CD4-positive, alpha-beta T cell treated with Interleukin-1 beta for 1 hour (primary cell): ENCODE data around the gene MFAP2.

Experiments
- DNase-seq, 2 donors: peaks; one replicate each; pipeline ENCODE4 v3.0.0-alpha.2; 2020 to 2022

Gene MFAP2

DNA sequence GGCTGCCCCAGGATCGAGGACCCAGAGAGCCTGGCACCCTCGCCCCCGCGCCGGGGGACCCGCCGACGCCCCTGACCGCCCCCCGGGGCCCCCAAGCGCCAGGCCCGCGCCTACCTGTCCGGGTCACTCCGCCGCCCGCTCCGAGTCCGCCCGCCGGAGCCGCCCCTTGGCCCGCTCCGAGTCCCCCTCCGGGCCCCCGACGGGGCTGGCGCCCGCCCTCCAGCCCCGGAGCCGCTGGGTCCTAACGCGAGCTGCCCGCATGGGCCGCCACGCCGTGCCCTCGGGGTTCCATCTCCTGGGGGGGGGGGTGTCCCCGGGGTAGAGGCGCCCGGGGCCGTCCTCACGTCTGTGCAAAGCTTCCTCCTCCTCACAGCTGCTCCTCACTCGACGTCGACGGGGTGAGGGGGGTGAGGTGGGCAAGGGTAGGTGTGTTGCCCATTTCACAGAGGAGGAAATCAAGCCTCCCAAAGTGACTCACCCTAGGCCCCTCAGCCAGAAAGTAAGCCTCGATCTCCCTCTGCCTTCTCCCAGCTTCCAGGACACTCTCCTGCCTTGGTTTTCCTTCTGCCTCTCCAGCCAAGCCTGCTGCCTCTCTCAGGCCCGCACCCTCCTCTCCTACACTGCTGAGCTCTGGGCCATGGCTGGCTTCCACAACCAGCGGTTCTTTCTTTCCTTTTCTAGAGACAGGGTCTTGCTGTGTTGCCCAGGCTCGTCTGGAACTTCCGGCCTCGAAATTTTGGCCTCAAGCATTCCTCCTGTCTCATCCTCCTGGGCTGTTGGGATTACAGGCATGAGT is at the start of gene MFAP2:
MFAP2 (minus strand) TSS at position 148 of the 796 bp plus-strand sequence. CDS start 2,347 bp downstream, outside the sequence.
- DNase-seq = no peak

DNA sequence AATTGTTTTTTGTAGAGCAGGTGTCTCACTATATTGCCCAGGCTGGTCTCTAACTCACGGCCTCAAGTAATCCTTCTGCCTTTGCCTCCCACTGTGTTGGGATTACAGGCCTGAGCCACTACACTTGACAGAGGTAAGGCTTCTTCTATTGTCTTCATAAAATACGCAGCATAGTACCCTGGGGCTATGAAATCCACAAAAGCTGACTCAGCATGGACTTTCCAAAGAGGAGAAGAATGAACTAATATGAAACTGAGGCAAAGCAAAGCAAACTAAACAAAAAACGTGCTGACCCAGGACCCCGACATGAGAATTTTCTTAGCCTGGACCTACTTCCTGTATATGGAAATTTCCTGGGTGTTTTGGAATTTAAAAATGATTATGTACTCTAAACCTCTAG is 49.8 kb upstream of the MFAP2 start:
- DNase-seq = no peak

GRCh38 chr1:17028662-17029188 is 48.3 kb upstream of the MFAP2 start:
- no peak for DNase-seq

DNA sequence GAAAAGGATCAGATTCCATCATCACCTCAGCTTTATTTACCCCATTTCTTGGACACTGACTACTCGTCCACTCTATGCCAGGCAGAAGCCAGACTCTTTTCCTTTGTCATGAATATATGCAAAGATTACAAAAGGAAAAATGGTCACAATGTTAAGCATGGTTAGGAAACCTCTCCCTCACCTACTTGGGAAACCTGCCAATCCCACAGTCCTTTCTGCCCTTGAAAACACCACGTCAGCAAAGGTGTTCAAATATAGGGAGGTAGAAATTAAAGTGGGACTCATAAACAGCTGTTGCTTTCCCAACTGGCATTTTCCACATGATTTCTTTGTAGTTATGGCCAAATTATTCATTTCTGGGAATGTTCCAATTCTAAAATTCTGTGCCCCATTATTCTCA is 47.5 kb upstream of the MFAP2 start:
- DNase-seq = no peak

DNA sequence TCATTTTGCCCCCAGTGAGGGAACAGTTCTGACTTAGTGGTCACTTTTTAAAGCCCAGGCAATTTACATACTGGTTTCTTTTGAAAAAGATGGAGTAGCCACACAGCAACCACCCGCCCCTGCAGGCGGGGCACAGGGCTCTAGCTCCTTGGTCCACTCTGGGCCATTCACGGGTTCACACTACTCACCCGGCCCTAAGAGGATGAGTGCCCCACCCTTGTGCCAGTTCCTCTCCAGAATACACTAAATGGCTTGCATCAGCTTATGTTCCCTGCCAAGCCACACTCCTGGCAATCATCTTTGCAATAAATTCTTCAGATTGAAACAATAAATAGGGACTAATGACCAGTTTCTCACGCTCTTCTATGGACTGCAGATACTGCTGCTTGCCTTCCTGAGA is 47.0 kb upstream of the MFAP2 start:
- no peak for DNase-seq

DNA sequence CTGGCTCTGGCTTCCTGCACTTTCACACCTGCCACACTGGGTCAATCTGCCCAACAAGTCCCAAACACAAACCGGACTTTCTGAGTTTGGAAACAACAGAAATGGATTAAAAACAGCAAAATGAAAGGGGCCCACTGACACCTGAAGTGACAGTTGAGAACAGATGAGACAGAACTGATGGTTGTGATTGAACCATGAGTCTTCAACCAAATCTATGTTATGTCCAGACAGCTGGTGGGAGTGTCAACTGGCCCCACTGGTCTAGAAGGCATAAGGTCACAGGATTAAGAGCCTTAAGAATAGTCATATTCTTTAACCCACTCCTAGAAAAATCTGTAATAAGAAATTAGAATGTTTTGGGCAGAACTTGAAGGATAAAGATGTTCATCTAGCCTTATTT is 44.3 kb upstream of the MFAP2 start:
- no peak for DNase-seq

- no peak for DNase-seq
These were observed 43.2 kb upstream of the MFAP2 start for GRCh38 chr1:17023573-17023972.

- DNase-seq = no peak
These were observed 42.7 kb upstream of the MFAP2 start for GRCh38 chr1:17023102-17023501.

DNA sequence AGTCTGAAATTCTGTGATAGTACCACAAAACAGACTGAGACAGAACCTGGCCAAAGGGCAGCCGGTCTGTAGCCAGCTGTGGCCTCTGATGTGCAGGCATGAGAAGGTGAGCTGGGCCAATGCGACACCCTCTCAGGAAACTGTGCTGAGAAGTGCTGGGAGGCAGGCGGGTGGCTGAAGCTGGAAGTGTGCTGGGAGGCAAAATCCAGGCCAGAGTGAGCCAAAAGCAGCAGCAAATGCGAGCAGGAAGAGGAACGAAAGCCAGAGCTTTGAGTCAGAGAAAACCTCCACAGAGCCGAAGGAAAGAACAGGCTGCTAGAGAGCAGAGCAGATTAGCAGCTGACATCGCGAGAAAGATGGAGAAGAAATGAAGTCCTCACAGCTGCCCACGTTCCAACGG is 41.5 kb upstream of the MFAP2 start:
- no peak for DNase-seq

DNA sequence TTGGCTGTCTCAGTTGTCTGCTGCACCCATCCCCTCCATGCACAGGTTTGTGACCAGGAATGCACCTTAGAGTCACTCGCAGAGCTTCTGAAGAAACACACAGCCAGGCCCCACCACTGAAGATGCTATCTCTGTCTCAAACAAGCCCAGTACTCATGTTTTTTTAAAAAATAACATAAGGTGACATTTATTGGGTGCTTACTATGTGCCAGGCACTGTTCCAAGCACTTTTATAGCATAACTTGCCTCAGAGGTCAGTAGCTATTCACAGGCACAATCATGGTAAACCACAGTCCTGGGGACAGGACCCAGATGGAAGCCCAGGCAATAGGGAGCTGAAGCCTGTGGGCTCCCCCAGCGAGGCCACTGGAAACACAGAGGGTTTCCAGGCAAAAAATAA is 40.1 kb upstream of the MFAP2 start:
- no peak for DNase-seq

GRCh38 chr1:17018849-17019248 is 38.4 kb upstream of the MFAP2 start:
- no peak for DNase-seq

DNA sequence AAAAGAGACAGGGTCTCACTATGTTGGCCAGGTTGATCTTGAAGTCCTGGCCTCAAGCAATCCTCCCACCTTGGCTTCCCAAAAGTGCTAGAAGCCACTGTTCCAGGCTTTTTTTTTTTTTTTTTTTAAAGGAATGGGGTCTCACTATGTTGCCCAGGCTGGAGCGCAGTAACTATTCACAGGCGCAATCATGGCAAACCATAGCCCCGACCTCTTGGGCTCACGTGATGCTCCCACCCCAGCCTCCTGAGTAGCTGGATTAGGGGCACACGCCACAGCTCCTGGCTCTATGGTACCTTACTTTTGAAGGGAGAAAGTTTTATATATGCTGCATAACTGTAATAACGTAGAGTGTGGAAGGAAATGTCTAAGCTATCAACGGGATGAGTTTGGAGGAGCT is 37.0 kb upstream of the MFAP2 start:
- no peak for DNase-seq

DNA sequence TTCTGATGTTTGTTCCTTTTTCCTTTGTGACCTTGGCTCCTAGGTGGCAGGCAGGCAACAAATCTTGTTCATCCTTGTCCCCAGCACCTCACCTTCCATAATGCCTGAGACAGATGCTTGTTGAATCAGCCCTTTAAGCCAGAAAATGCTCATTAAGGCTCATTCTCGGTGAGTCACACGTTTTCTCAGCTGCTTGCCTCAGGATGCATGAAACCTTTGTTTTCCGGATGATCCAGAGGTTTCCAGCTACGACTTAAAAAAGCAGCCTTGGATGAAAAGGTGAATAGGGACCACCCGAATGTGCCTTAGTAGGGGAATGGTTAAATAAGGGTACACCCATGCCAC is 35.9 kb upstream of the MFAP2 start:
- DNase-seq = no peak

DNA sequence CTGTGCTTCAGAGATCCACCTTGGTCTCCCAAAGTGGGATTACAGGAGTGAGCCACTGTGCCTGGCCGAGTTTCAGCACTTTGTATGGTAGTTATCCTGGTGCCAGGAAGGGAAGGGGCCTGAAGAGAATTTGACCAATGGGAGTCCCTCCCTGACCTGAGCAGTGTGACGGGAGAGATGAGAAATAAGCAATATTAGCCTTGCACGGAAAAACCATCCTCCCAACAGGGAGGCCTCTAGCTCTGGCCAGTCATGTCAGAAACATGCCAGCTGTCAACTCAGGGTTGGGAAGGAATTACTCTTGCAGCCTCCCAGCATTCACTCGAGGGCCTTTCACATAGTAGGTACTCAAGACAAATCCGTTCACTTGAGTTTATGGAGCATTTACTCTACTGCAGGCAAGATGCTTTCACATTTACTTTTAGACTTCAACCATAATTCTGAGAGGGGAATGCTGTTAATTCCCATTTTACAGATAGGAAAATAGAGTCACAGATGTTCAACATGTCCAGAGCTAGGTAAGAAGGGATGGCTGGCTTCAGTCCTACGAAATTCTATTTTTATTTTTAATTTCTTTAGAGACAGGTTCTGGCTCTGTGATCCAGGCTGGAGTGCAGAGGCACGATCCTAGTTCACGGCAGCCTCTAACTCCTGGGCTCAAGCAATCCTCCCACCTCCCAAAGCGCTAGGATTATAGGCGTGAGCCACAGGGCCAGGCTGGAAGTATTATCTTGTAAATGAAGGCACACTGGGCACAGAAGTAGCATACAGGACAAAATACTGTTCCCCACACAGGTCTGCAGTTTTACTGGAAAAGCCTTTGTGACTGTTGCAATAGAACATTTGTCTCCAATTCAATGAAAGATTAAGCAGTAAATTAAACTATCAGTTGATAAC is 34.5 kb upstream of the MFAP2 start:
- no peak for DNase-seq

- DNase-seq = peak in 1 of 2 donors; percentile 15
These were observed 33.3 kb upstream of the MFAP2 start for GRCh38 chr1:17013491-17014320.

DNA sequence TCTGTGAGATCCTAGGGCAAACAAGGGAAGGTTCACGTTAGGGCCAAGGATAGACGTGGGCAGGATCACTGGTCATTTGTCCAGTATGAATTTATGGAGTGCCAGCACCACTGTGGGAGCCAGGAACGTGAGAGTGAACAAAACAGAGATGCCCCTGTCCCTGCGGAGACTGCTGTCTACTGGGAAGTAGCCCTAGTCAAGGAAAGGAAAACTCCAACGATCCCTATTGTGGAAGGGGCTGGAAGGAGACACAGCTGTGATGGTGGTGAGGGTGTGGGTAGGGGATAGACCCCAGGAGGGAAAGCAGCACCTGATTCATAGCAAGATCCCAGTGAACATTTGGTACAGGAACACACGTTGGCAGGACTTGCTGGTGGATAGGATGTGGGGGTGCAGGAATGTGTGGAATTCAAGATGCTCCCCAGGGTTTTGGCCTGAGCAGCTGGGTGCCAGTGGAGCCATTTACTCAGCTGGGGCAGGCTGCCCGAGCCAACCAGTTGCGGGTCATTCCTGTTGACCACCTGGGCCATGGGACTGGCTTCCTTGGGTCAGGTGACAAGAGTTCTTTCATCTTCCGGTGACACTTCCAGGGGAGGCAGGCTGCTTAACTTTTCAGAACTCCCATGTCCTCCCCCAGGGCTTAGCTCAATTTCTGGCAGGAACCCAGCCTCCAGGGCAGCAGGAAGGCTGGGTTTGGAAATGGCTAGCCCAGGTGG is 32.5 kb upstream of the MFAP2 start:
- no peak for DNase-seq

GRCh38 chr1:17011439-17012307 is 31.3 kb upstream of the MFAP2 start, which contains the start of gene ATP13A2:
ATP13A2 (minus strand) TSS chr1:17011928; CDS start chr1:17011738, 190 bp downstream.
- peak; percentile 84 to 85 for DNase-seq

GRCh38 chr1:17011092-17011438 is 30.6 kb upstream of the MFAP2 start:
- DNase-seq = no peak

DNA sequence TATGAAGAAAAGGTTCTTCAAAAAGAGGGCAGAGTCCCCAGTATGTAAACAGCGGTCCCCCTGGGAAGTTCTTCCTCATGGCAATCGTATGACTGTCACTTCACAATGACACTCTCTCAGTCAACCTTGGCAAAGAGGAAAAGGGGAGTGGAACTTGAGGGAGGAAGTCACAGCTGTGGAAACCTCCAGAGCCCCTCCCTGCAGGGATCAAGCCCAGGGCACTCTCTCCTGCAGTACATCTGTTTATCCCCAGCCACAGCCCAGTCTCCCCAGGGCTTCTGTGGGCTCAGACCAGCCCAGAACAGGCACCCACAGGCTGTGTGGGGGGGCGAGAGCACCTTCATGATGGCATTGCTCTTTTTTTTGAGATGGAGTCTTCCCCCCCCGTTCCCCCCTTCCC is 29.3 kb upstream of the MFAP2 start:
- DNase-seq = peak in 1 of 2 donors; percentile 12

DNA sequence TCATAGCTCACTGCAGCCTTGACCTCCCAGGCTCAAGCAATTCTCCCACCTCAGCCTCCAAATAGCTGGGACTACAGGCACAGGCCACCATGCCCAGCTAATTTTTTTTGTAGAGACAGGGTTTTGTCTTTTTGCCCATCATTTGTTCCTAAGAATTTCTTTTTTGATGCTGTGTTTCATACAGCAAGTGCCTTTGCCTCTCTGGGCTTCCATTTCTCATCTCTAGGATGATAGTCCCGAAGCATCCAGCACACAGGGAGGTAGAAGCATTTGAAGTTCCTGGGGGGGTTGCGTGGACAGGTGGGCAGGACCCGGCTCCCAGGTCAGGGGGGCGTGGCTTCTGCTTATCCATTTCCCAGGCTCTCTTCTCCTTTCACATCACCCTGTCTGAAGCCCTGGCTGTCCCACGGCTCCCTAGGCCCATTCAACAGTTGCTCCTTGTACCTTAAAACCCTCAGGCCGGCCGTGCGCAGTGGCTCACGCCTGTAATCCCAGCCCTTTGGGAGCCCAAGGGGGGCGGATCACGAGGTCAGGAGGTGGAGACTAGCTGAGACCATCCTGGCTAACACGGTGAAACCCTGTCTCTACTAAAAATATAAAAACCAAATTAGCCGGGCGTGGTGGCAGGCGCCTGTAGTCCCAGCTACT is 27.9 kb upstream of the MFAP2 start:
- DNase-seq = no peak

DNA sequence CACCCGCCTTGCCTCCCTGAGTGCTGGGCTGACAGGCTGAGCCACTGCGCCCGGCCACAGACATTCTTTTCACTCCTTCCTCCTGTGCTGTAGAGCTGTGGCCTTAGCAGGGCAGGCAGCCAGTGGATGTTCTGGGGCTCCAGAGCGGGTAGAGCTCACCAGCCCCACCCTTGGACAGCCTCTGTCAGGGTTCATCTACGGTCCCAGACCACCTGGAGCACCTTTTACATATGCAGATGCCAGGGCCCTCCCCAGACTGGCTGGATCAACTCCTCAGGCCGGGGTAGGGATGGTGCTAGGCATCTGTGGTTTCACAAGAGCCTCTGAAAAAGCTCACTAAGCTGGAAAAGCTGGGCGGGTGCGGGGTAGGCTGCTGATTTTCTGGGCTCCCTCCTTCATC is 26.7 kb upstream of the MFAP2 start:
- DNase-seq = no peak
